HCT116 (cell line): ENCODE results near the gene LTBP1. TPM values are rescaled to one million over a fixed set of nuclear protein-coding genes. Genes with fewer than 3 reads are reported as not detected.

ENCODE experiments used
- ATAC-seq: fragments of 200-7000 bp; cut with Tn5 transposase; 2 replicates; pipeline ENCODE4 v1.9.1; 2020; ENCODE audit warnings: mild to moderate bottlenecking, moderate library complexity
- BruUV-seq: library from RNA; stranded (reverse); fragments of 400-500 nt; replicated peaks from 2 replicates; lab custom pipeline; 2021; lab: Mats Ljungman, UMichigan
- CTCF ChIA-PET: fragments of 300-600 bp; sonication (Branson Sonifier 250); formaldehyde crosslinking; loops from one replicate; lab custom pipeline; 2021; ENCODE audit warnings: antibody characterized with exemption; lab: Charles Lee
- POLR2A ChIA-PET: fragments of 300-600, 350-600 bp; sonication (Branson Sonifier 250); formaldehyde crosslinking; loops from one replicate; lab custom pipeline; 2021; ENCODE audit warnings: antibody characterized with exemption; lab: Charles Lee
- RAD21 ChIA-PET, 2 experiments: fragments of 300-600 bp; sonication (Branson Sonifier 250); formaldehyde crosslinking; loops; one replicate each; lab custom pipeline; 2023; ENCODE audit warnings: low total read pairs in 2 of 2; ENCODE audit not compliant: uncharacterized antibody in 2 of 2, unreplicated experiment in 2 of 2, low non-redundant PET in 1 of 2; lab: Charles Lee
- DNase-seq: peaks from one replicate; pipeline ENCODE4 v3.0.0-alpha.2; 2010; ENCODE audit warnings: low read depth, low spot score
- H2AFZ ChIP-seq: fragments of 200-600 bp; shearing (Covaris generic), sonication (generic); 2 replicates; pipeline ENCODE4 v1.6.1; 2017; ENCODE audit warnings: low read depth, mixed run types, mixed read lengths, antibody characterized with exemption, low read length; ENCODE audit not compliant: poor library complexity, severe bottlenecking
- H3K27ac ChIP-seq: 2 replicates; pipeline ENCODE4 v1.5.1; 2012; ENCODE audit warnings: low read depth, low read length
- H3K27me3 ChIP-seq: fragments of 200-600 bp; sonication (generic); 2 replicates; pipeline ENCODE4 v1.6.1; 2016; ENCODE audit warnings: mixed run types, low read length, mixed read lengths; ENCODE audit not compliant: insufficient read depth
- H3K36me3 ChIP-seq, 2 experiments: fragments of 200-500 bp in 1 of 2; fragments of 200-600 bp in 1 of 2; sonication (Bioruptor generic) in 1 of 2; sonication (generic) in 1 of 2; 2 replicates each; pipeline versions ENCODE4 v1.5.1 to v1.6.1; 2014 to 2016; ENCODE audit warnings: low read length in 2 of 2, inconsistent platforms in 1 of 2, mixed read lengths in 1 of 2, mixed run types in 1 of 2; ENCODE audit not compliant: insufficient read depth in 2 of 2, control insufficient read depth in 1 of 2
- H3K4me1 ChIP-seq, 2 experiments: fragments of 200-600 bp in 1 of 2; sonication (generic) in 1 of 2; 2 replicates each; pipeline versions ENCODE4 v1.5.1 to v1.6.1; 2012 to 2017; ENCODE audit warnings: low read length in 2 of 2, inconsistent platforms in 1 of 2, mild to moderate bottlenecking in 1 of 2, mixed read lengths in 1 of 2, mixed run types in 1 of 2, moderate library complexity in 1 of 2; ENCODE audit not compliant: insufficient read depth in 2 of 2, control insufficient read depth in 1 of 2
- H3K4me2 ChIP-seq: fragments of 200-600 bp; sonication (generic); 2 replicates; pipeline ENCODE4 v1.6.1; 2017; ENCODE audit warnings: mixed run types, low read length, mixed read lengths
- H3K4me3 ChIP-seq, 2 experiments: fragments of 200-600 bp in 1 of 2; sonication (generic) in 1 of 2; replicated peaks in 1 of 2; 2 replicates each; pipeline ENCODE4 v1.5.1; 2011 to 2016; ENCODE audit warnings: low read length in 2 of 2, control low read depth in 1 of 2, low read depth in 1 of 2, mild to moderate bottlenecking in 1 of 2, mixed read lengths in 1 of 2, mixed run types in 1 of 2
- H3K79me2 ChIP-seq: fragments of 200-600 bp; sonication (generic); 2 replicates; pipeline ENCODE4 v1.6.1; 2017; ENCODE audit warnings: mild to moderate bottlenecking, mixed run types, low read length, moderate library complexity, mixed read lengths; ENCODE audit not compliant: insufficient read depth
- H3K9ac ChIP-seq: fragments of 200-600 bp; sonication (generic); 2 replicates; pipeline ENCODE4 v1.6.1; 2016; ENCODE audit warnings: low read length, mixed read lengths
- H3K9me2 ChIP-seq: fragments of 200-600 bp; sonication (generic), shearing (Covaris generic); 2 replicates; pipeline ENCODE4 v1.6.1; 2017; ENCODE audit warnings: mixed run types, mild to moderate bottlenecking, moderate library complexity; ENCODE audit not compliant: insufficient read depth
- H3K9me3 ChIP-seq, 2 experiments: fragments of 200-500 bp in 1 of 2; fragments of 200-600 bp in 1 of 2; sonication (Bioruptor generic) in 1 of 2; sonication (generic) in 1 of 2; 2 replicates each; pipeline ENCODE4 v1.6.1; 2014 to 2017; ENCODE audit warnings: low read length in 2 of 2, mixed read lengths in 2 of 2, inconsistent platforms in 1 of 2, low read depth in 1 of 2, mild to moderate bottlenecking in 1 of 2, mixed run types in 1 of 2, moderate library complexity in 1 of 2; ENCODE audit not compliant: control insufficient read depth in 1 of 2, insufficient read depth in 1 of 2
- H4K20me1 ChIP-seq: fragments of 200-600 bp; sonication (generic), shearing (Covaris generic); 2 replicates; pipeline ENCODE4 v1.6.1; 2017; ENCODE audit warnings: mixed run types, mild to moderate bottlenecking, moderate library complexity; ENCODE audit not compliant: insufficient read depth
- ATF3 ChIP-seq: IDR thresholded peaks from 2 replicates; pipeline ENCODE4 v1.6.1; 2012
- CBX3 ChIP-seq: IDR thresholded peaks from 2 replicates; pipeline ENCODE4 v1.6.1; 2012; ENCODE audit warnings: low read depth
- FOSL1 ChIP-seq: IDR thresholded peaks from 2 replicates; pipeline ENCODE4 v1.6.1; 2012; ENCODE audit warnings: low read depth
- JUND ChIP-seq: IDR thresholded peaks from 2 replicates; pipeline ENCODE4 v1.6.1; 2012
- MAX ChIP-seq: IDR thresholded peaks from 2 replicates; pipeline ENCODE4 v1.6.1; 2012
- TCF7L2 ChIP-seq: IDR thresholded peaks from 2 replicates; pipeline ENCODE4 v1.7.0; 2011; ENCODE audit warnings: borderline replicate concordance, inconsistent platforms; ENCODE audit not compliant: insufficient read depth, insufficient read length; ENCODE audit errors: extremely low read depth
- ZBTB33 ChIP-seq: IDR thresholded peaks from 2 replicates; pipeline ENCODE4 v1.6.1; 2011; ENCODE audit warnings: mild to moderate bottlenecking, low read length, moderate library complexity; ENCODE audit not compliant: insufficient replicate concordance; ENCODE audit errors: extremely low read depth
- intact Hi-C: fragments of 100-400 bp; cut with micrococcal nuclease; formaldehyde crosslinking; loops from 2 replicates; pipeline ENCODE4 v1.10.0; 2022
- total RNA-seq: library from RNA; stranded (reverse); gene quantifications from one replicate; pipeline ENCODE4 v1.2.1, GENCODE V29; 2021; ENCODE audit not compliant: unreplicated experiment

LTBP1 gene
- total RNA-seq, 1 experiment from 2014 or later: 5.1 TPM

GRCh38 chr2:33275689-33276444 lies 329.1 kb downstream of the LTBP1 start:
- DNase-seq (peak; percentile 6), ATAC-seq (peak; percentile 76)
- peak overlapping the region; percentile 37 for H3K4me2 ChIP-seq
- ChIA-PET CTCF (no interaction called here), POLR2A (no interaction called here), RAD21 (no interaction called here)
- no peaks in the 10 kb centered on the region for H3K9me2 ChIP-seq
- H3K27ac ChIP-seq: no peak overlapping the region
- H3K9ac ChIP-seq: no peak overlapping the region
- peaks cover 0 to 7% of the 10 kb centered on the region in 2 experiments; a peak in 2 of 4 replicates for H3K4me1 ChIP-seq
- H4K20me1 ChIP-seq: no peaks in the 10 kb centered on the region
- intact Hi-C loops: no loop called here
- H3K79me2 ChIP-seq: no peaks in the 10 kb centered on the region
- no peaks in the 10 kb centered on the region for H3K9me3 ChIP-seq
- peak; percentile 73 for TF ChIP-seq FOSL1
- peak; percentile 53 for TF ChIP-seq JUND
- 0 out of 2 replicates have a peak, but pooled peaks have one; percentile 22 for TF ChIP-seq CBX3
- no peak for TF ChIP-seq ATF3
- peak; percentile 41 for TF ChIP-seq TCF7L2
- TF ChIP-seq ZBTB33: no peak
- TF ChIP-seq MAX: peak; percentile 33; the same call in 1 of the 2 replicates
- TF ChIP-seq, all 23 proteins: peak for 5
- Histone ChIP-seq H3K36me3 (no peaks in the 10 kb centered on the region), H3K27me3 (no peaks in the 10 kb centered on the region), H2AFZ (no peak overlapping the region), H3K4me3 (no peak overlapping the region)
- BruUV-seq: no TSS peak
